ENCODE data around the gene TMCO5A.

- TF ChIP-seq CREB1 (IDR thresholded peaks at IDR 0.05) (no peak), POLR2AphosphoS5 (IDR thresholded peaks at IDR 0.05; ENCODE audit: low read depth, low read length) (no peak), CTCF (IDR thresholded peaks at IDR 0.05; ENCODE audit: control extremely low read depth in 1 of 3, insufficient read depth in 1 of 3, low read depth in 1 of 3, low read length in 3 of 3) (no peak), BRCA1 (IDR thresholded peaks at IDR 0.05; ENCODE audit: low read depth, low read length) (no peak), EP300 (IDR thresholded peaks at IDR 0.05; ENCODE audit: borderline replicate concordance in 1 of 2, low read depth in 2 of 2, low read length in 2 of 2) (no peak), EZH2 (IDR thresholded peaks at IDR 0.05; ENCODE audit: low read depth, low read length, severe bottlenecking) (no peak), HDAC6 (IDR thresholded peaks at IDR 0.05; ENCODE audit: low read depth, low read length) (no peak), ASH2L (IDR thresholded peaks at IDR 0.05; ENCODE audit: low read length) (no peak), YY1 (IDR thresholded peaks at IDR 0.05; ENCODE audit: low read depth, low read length) (no peak), ZNF274 (IDR thresholded peaks at IDR 0.05; ENCODE audit: borderline replicate concordance, extremely low read depth, low read length) (no peak), POLR2A (IDR thresholded peaks at IDR 0.05; ENCODE audit: control extremely low read depth in 1 of 2, low read depth in 2 of 2, low read length in 2 of 2) (no peak), JUN (IDR thresholded peaks at IDR 0.05; ENCODE audit: low read depth, low read length) (no peak)
Measured at GRCh38 chr15:37888356-37888755, 46.1 kb upstream of the TMCO5A start.

Data from H1 (cell line).